HG03457 (cell line): ENCODE measurements around the gene EBNA1BP2.
"Not testable (repeated sequence)": the region's sequence is repeated elsewhere in the genome, so short reads cannot be mapped to it uniquely, and the experiment has no call there.

ENCODE experiments used
- ATAC-seq: cut with Tn5 transposase; IDR thresholded peaks from one replicate; pipeline ENCODE4 v1.9.1; 2021; ENCODE audit warnings: moderate number of reproducible peaks; ENCODE audit not compliant: unreplicated experiment

EBNA1BP2 gene

GRCh38 chr1:43123031-43123430 lies 49.1 kb downstream of the EBNA1BP2 start:
- no peak for ATAC-seq

GRCh38 chr1:43121256-43121900 lies 50.7 kb downstream of the EBNA1BP2 start:
- ATAC-seq = no peak

- not testable (repeated sequence) for ATAC-seq
These were observed 52.0 kb downstream of the EBNA1BP2 start for GRCh38 chr1:43119928-43120586.
